H1 (cell line): Measurements from ENCODE around the gene VSNL1. TPM values are rescaled to one million over a fixed set of nuclear protein-coding genes. Genes with fewer than 3 reads are reported as not detected.

Source experiments
- CTCF ChIA-PET: fragments of 300-600 bp; sonication (Branson Sonifier 250); formaldehyde crosslinking; loops from one replicate; lab custom pipeline; 2021; ENCODE audit not compliant: partially characterized antibody; lab: Charles Lee
- POLR2A ChIA-PET: fragments of 300-600 bp; sonication (Branson Sonifier 250); formaldehyde crosslinking; loops from one replicate; lab custom pipeline; 2021; ENCODE audit warnings: inconsistent platforms; ENCODE audit not compliant: partially characterized antibody; lab: Charles Lee
- DNase-seq, 2 experiments: peaks; one replicate each; pipeline versions ENCODE4 v3.0.0 to v3.0.0-alpha.2; 2010 to 2022; ENCODE audit warnings: low spot score in 2 of 2, low read depth in 1 of 2, mixed read lengths in 1 of 2
- FAIRE-seq: peaks from 2 replicates; lab custom pipeline; 2011; peaks lifted over from hg19 to GRCh38; lab: Jason Lieb, UNC
- H2AFZ ChIP-seq: 2 replicates; pipeline ENCODE4 v1.8.1; 2012; ENCODE audit warnings: low read length, inconsistent platforms
- H2AK5ac ChIP-seq: 2 replicates; pipeline ENCODE4 v1.6.1; 2013; ENCODE audit warnings: low read depth, low read length
- H2BK120ac ChIP-seq: replicated peaks from 2 replicates; pipeline ENCODE3; 2013; ENCODE audit warnings: low read depth, low read length, inconsistent platforms
- H2BK12ac ChIP-seq: 2 replicates; pipeline ENCODE4 v1.6.1; 2013; ENCODE audit warnings: low read depth, low read length
- H2BK15ac ChIP-seq: 2 replicates; pipeline ENCODE4 v1.6.1; 2013; ENCODE audit warnings: low read length
- H2BK20ac ChIP-seq: 2 replicates; pipeline ENCODE4 v1.6.1; 2013; ENCODE audit warnings: low read length
- H2BK5ac ChIP-seq: 2 replicates; pipeline ENCODE4 v1.6.1; 2013; ENCODE audit warnings: low read depth, low read length
- H3K14ac ChIP-seq: 2 replicates; pipeline ENCODE4 v1.6.1; 2013; ENCODE audit warnings: inconsistent platforms; ENCODE audit not compliant: insufficient read length
- H3K18ac ChIP-seq: 2 replicates; pipeline ENCODE4 v1.6.1; 2013; ENCODE audit warnings: low read length; ENCODE audit errors: extremely low read depth
- H3K23ac ChIP-seq: 2 replicates; pipeline ENCODE4 v1.6.1; 2013; ENCODE audit warnings: inconsistent platforms; ENCODE audit not compliant: insufficient read length
- H3K23me2 ChIP-seq: 2 replicates; pipeline ENCODE4 v1.6.1; 2013; ENCODE audit warnings: low read depth, low read length
- H3K27ac ChIP-seq: 2 replicates; pipeline ENCODE4 v1.6.1; 2011; ENCODE audit warnings: low read depth, low read length, inconsistent platforms
- H3K27me3 ChIP-seq, 4 experiments: replicated peaks in 1 of 4; 1 replicate in 1 of 4; 2 replicates in 3 of 4; pipeline versions ENCODE4 v1.6.1 to v1.8.1; 2011 to 2013; ENCODE audit warnings: low read length in 3 of 4, mild to moderate bottlenecking in 3 of 4, inconsistent platforms in 2 of 4, mixed read lengths in 2 of 4, moderate library complexity in 1 of 4; ENCODE audit not compliant: control insufficient read depth in 3 of 4, insufficient read depth in 3 of 4; ENCODE audit errors: extremely low read depth in 1 of 4
- H3K36me3 ChIP-seq, 4 experiments: 2 replicates each; pipeline versions ENCODE4 v1.6.1 to v1.8.1; 2011 to 2013; ENCODE audit warnings: mild to moderate bottlenecking in 4 of 4, low read length in 3 of 4, moderate library complexity in 2 of 4, control low read depth in 1 of 4, inconsistent platforms in 1 of 4; ENCODE audit not compliant: insufficient read depth in 4 of 4, control insufficient read depth in 2 of 4
- H3K4ac ChIP-seq: replicated peaks from 2 replicates; pipeline ENCODE3; 2013; ENCODE audit warnings: low read length, low read depth, mixed read lengths, inconsistent platforms; ENCODE audit not compliant: insufficient read length
- H3K4me1 ChIP-seq, 4 experiments: replicated peaks in 1 of 4; 1 replicate in 1 of 4; 2 replicates in 3 of 4; pipeline versions ENCODE4 v1.6.1 to v1.8.1; 2011 to 2013; ENCODE audit warnings: low read length in 3 of 4, inconsistent platforms in 2 of 4, mixed read lengths in 1 of 4; ENCODE audit not compliant: insufficient read depth in 4 of 4, control insufficient read depth in 3 of 4
- H3K4me2 ChIP-seq, 2 experiments: 2 replicates each; pipeline versions ENCODE4 v1.6.1 to v1.8.1; 2011 to 2013; ENCODE audit warnings: low read depth in 2 of 2, low read length in 2 of 2, control low read depth in 1 of 2, inconsistent platforms in 1 of 2, mild to moderate bottlenecking in 1 of 2; ENCODE audit not compliant: insufficient read depth in 1 of 2
- H3K4me3 ChIP-seq, 4 experiments: fragments of 200-600, 300-600 bp in 1 of 4; sonication (generic), shearing (Covaris generic), sonication (Bioruptor Twin) in 1 of 4; 2 replicates each; pipeline versions ENCODE4 v1.5.1 to v1.8.1; 2011 to 2016; ENCODE audit warnings: low read length in 4 of 4, low read depth in 3 of 4, control low read depth in 2 of 4, inconsistent platforms in 2 of 4, mild to moderate bottlenecking in 2 of 4, mixed read lengths in 1 of 4, moderate library complexity in 1 of 4; ENCODE audit not compliant: insufficient read depth in 2 of 4; ENCODE audit errors: extremely low read depth in 1 of 4
- H3K56ac ChIP-seq: replicated peaks from 2 replicates; pipeline ENCODE3; 2013; ENCODE audit warnings: low read depth, mild to moderate bottlenecking, mixed read lengths, low read length, inconsistent platforms; ENCODE audit not compliant: insufficient read length
- H3K79me1 ChIP-seq: 2 replicates; pipeline ENCODE4 v1.6.1; 2013; ENCODE audit warnings: low read depth, low read length, control low read depth
- H3K79me2 ChIP-seq, 2 experiments: 2 replicates each; pipeline versions ENCODE4 v1.6.1 to v1.8.1; 2012 to 2013; ENCODE audit warnings: low read length in 2 of 2, mild to moderate bottlenecking in 2 of 2, inconsistent platforms in 1 of 2; ENCODE audit not compliant: insufficient read depth in 2 of 2, control insufficient read depth in 1 of 2
- H3K9ac ChIP-seq, 4 experiments: replicated peaks in 1 of 4; 1 replicate in 1 of 4; 2 replicates in 3 of 4; pipeline versions ENCODE4 v1.6.1 to v1.8.1; 2011 to 2013; ENCODE audit warnings: low read depth in 3 of 4, low read length in 3 of 4, control low read depth in 2 of 4, mild to moderate bottlenecking in 2 of 4, moderate library complexity in 2 of 4, inconsistent platforms in 1 of 4; ENCODE audit errors: extremely low read depth in 1 of 4
- H3K9me3 ChIP-seq, 2 experiments: 2 replicates each; pipeline versions ENCODE4 v1.6.1 to v1.8.1; 2012 to 2013; ENCODE audit warnings: mild to moderate bottlenecking in 2 of 2, moderate library complexity in 2 of 2, control low read depth in 1 of 2, inconsistent platforms in 1 of 2, low read depth in 1 of 2, low read length in 1 of 2, mixed read lengths in 1 of 2; ENCODE audit not compliant: insufficient read depth in 2 of 2
- H4K20me1 ChIP-seq, 2 experiments: replicated peaks in 1 of 2; 2 replicates each; pipeline versions ENCODE3 to v1.8.1; 2011 to 2013; ENCODE audit warnings: inconsistent platforms in 2 of 2, low read length in 2 of 2, mild to moderate bottlenecking in 1 of 2; ENCODE audit not compliant: insufficient read depth in 2 of 2, control insufficient read depth in 1 of 2
- H4K5ac ChIP-seq: 2 replicates; pipeline ENCODE4 v1.6.1; 2013; ENCODE audit warnings: low read length, low read depth, mixed read lengths, inconsistent platforms; ENCODE audit not compliant: insufficient read length
- H4K8ac ChIP-seq: 2 replicates; pipeline ENCODE4 v1.8.0; 2013; ENCODE audit warnings: mild to moderate bottlenecking, moderate library complexity, low read length, inconsistent platforms; ENCODE audit not compliant: insufficient read depth; ENCODE audit errors: extremely low read depth
- H4K91ac ChIP-seq: replicated peaks from 2 replicates; pipeline ENCODE3; 2013; ENCODE audit warnings: low read length, mixed read lengths, inconsistent platforms; ENCODE audit not compliant: insufficient read length
- CHD1 ChIP-seq: IDR thresholded peaks from 2 replicates; pipeline ENCODE4 v1.6.1; 2012; ENCODE audit warnings: low read depth, low read length, improper control_type of control experiment
- CHD2 ChIP-seq: IDR thresholded peaks from 2 replicates; pipeline ENCODE4 v1.6.1; 2012; ENCODE audit warnings: low read length, improper control_type of control experiment
- CTCF ChIP-seq, 3 experiments: IDR thresholded peaks; 1 replicate in 2 of 3; 2 replicates in 1 of 3; pipeline versions ENCODE4 v1.5.1 to v1.6.1; 2011; ENCODE audit warnings: low read length in 3 of 3, mild to moderate bottlenecking in 3 of 3, inconsistent platforms in 2 of 3, low read depth in 1 of 3, moderate library complexity in 1 of 3; ENCODE audit not compliant: insufficient read depth in 1 of 3; ENCODE audit errors: control extremely low read depth in 1 of 3
- EP300 ChIP-seq, 2 experiments: IDR thresholded peaks; 1 replicate in 1 of 2; 2 replicates in 1 of 2; pipeline ENCODE4 v1.6.1; 2011 to 2012; ENCODE audit warnings: low read depth in 2 of 2, low read length in 2 of 2, mild to moderate bottlenecking in 2 of 2, borderline replicate concordance in 1 of 2, inconsistent platforms in 1 of 2, moderate library complexity in 1 of 2
- KDM1A ChIP-seq: fragments of 200-600, 300-600 bp; sonication (generic); IDR thresholded peaks from 2 replicates; pipeline ENCODE4 v1.7.1; 2016; ENCODE audit warnings: mild to moderate bottlenecking, low read length, borderline replicate concordance
- RBBP5 ChIP-seq: IDR thresholded peaks from 2 replicates; pipeline ENCODE4 v1.7.1; 2012; ENCODE audit warnings: low read depth, mild to moderate bottlenecking, inconsistent platforms, low read length, moderate library complexity, borderline replicate concordance
- SIN3A ChIP-seq, 2 experiments: IDR thresholded peaks in 1 of 2; conservative IDR thresholded peaks in 1 of 2; 2 replicates each; pipeline ENCODE4 v1.6.1; 2011 to 2012; ENCODE audit warnings: low read length in 2 of 2, improper control_type of control experiment in 1 of 2, low read depth in 1 of 2, mild to moderate bottlenecking in 1 of 2
- SP4 ChIP-seq: IDR thresholded peaks from 2 replicates; pipeline ENCODE4 v1.6.1; 2012; ENCODE audit warnings: low read length, inconsistent platforms
- SUZ12 ChIP-seq: fragments of 200-600 bp; sonication (generic); IDR thresholded peaks from 2 replicates; pipeline ENCODE4 v1.6.1; 2012; ENCODE audit warnings: mild to moderate bottlenecking, inconsistent platforms, low read length, moderate library complexity, mixed read lengths
- TAF7 ChIP-seq: optimal IDR thresholded peaks from 2 replicates; pipeline ENCODE3; 2011; ENCODE audit warnings: low read depth, mild to moderate bottlenecking, inconsistent platforms, low read length, moderate library complexity, borderline replicate concordance
- YY1 ChIP-seq: IDR thresholded peaks from 2 replicates; pipeline ENCODE4 v1.6.1; 2011; ENCODE audit warnings: low read depth, mild to moderate bottlenecking, low read length
- WGBS, 2 experiments: shearing (Covaris generic) in 1 of 2; methylation state at CpG; one replicate each; pipeline versions ENCODE4 v1.1.6 to v1.1.7; 2013 to 2015; ENCODE audit warnings: low lambda C conversion rate in 2 of 2, mixed read lengths in 2 of 2, inconsistent platforms in 1 of 2, low coverage in 1 of 2, missing lambda C conversion rate in 1 of 2; ENCODE audit not compliant: insufficient replicate concordance in 2 of 2, insufficient coverage in 1 of 2, insufficient read length in 1 of 2; ENCODE audit errors: extremely low coverage in 1 of 2, missing lambda C conversion rate in 1 of 2; 5-methylcytosine and 5-hydroxymethylcytosine counted together
- polyA plus RNA-seq, 7 experiments: library from polyadenylated mRNA; depleted of rRNA in 3 of 7; stranded (reverse) in 5 of 7; unstranded in 2 of 7; fragments of >200 nt in 5 of 7; fragments of 200-250 nt in 2 of 7; gene quantifications; 1 replicate in 5 of 7; 2 replicates in 1 of 7; 4 replicates in 1 of 7; pipeline versions ENCODE4 v1.2.1 to v1.2.3, GENCODE V29; 2011 to 2013; ENCODE audit warnings: missing spikeins in 2 of 7, mixed read lengths in 2 of 7
- total RNA-seq: library from RNA; stranded (reverse); fragmentation: NEBNext Ultra II Directional; extraction: Animal tissue kit (Norgen Biotek cat#: 25700); gene quantifications from 2 replicates; pipeline ENCODE4 v1.2.1, GENCODE V29; 2021

The VSNL1 gene
- total and polyA plus RNA-seq, 2 of the 8 experiments (the other 6 are each of a cell fraction or from before 2014, with no cell fraction given) = 49.4 to 108 TPM

GRCh38 chr2:17662723-17663122 is 122.2 kb downstream of the VSNL1 start:
- Histone ChIP-seq H4K8ac (no peak overlapping the region), H3K9me3 (no peaks in the 10 kb centered on the region), H3K4me1 (no peaks in the 10 kb centered on the region), H3K23ac (no peak overlapping the region), H4K20me1 (no peaks in the 10 kb centered on the region), H3K27me3 (no peaks in the 10 kb centered on the region), H2BK15ac (no peak overlapping the region), H3K4me3 (no peak overlapping the region), H2BK5ac (no peak overlapping the region), H3K79me1 (no peaks in the 10 kb centered on the region), H2BK12ac (no peak overlapping the region), H3K23me2 (no peaks in the 10 kb centered on the region; the same call in 1 of the 2 replicates), H3K56ac (no peak overlapping the region), H2BK20ac (no peak overlapping the region), H2AFZ (no peak overlapping the region), H3K14ac (no peak overlapping the region), H2AK5ac (no peak overlapping the region), H3K4ac (no peak overlapping the region), H3K4me2 (no peak overlapping the region), H3K36me3 (peaks cover 3 to 41% (median 11%) of the 10 kb centered on the region in 4 experiments; a peak in 7 of 8 replicates), H4K91ac (no peak overlapping the region), H4K5ac (no peak overlapping the region), H3K9ac (no peak overlapping the region), H3K79me2 (no peaks in the 10 kb centered on the region), H2BK120ac (no peak overlapping the region), H3K18ac (no peak overlapping the region), H3K27ac (no peak overlapping the region)
- DNase-seq = no peak
- 88% methylated on average over 1 of the region's 1 CpG; no CpG with 5 or more reads in 1 of the 2 experiments for WGBS, 2 experiments
- POLR2A ChIA-PET = no interaction called here
- no peak for FAIRE-seq
- CTCF ChIA-PET = interaction anchor here (0.6 to 11.1 kb wide), 6 partner anchors 14 to 57 kb away, joined by 3 to 119 read pairs (median 4); no protein-coding TSS in a partner anchor
- TF ChIP-seq SIN3A (conservative IDR thresholded peaks at IDR 0.05 in 1 of 2, IDR thresholded peaks at IDR 0.05 in 1 of 2; ENCODE audit: low read depth in 1 of 2, low read length in 2 of 2) = no peak
- no peak for TF ChIP-seq CHD2
- no peak for TF ChIP-seq KDM1A
- no peak for TF ChIP-seq CTCF (IDR thresholded peaks at IDR 0.05; ENCODE audit: control extremely low read depth in 1 of 3, insufficient read depth in 1 of 3, low read depth in 1 of 3, low read length in 3 of 3)
- no peak for TF ChIP-seq SUZ12
- TF ChIP-seq RBBP5 = no peak
- no peak for TF ChIP-seq TAF7
- TF ChIP-seq CHD1 = no peak
- TF ChIP-seq YY1 = no peak
- TF ChIP-seq EP300 (IDR thresholded peaks at IDR 0.05; ENCODE audit: borderline replicate concordance in 1 of 2, low read depth in 2 of 2, low read length in 2 of 2) = no peak
- TF ChIP-seq SP4 = no peak
